WTC11 (cell line): ENCODE measurements around the gene NCKAP5.

Experiments used
- E2F4 ChIP-seq: sonication (generic); formaldehyde crosslinking; IDR thresholded peaks from 2 replicates; pipeline ENCODE4 v1.8.1; 2022; ENCODE audit warnings: low read depth, mild to moderate bottlenecking, moderate library complexity, missing genetic modification reagents, borderline replicate concordance
- MXD4 ChIP-seq: fragments of 250-450 bp; sonication (Bioruptor Pico); IDR thresholded peaks from 2 replicates; pipeline ENCODE4 v1.8.0; 2021; ENCODE audit warnings: mild to moderate bottlenecking, moderate library complexity, borderline replicate concordance
- ZBTB21 ChIP-seq: sonication (generic); formaldehyde crosslinking; IDR thresholded peaks from 2 replicates; pipeline ENCODE4 v1.8.1; 2023; ENCODE audit warnings: mild to moderate bottlenecking, missing genetic modification reagents, borderline replicate concordance
- TF ChIP-seq, protein P1 (sequence below): fragments of 200-600 bp; IDR thresholded peaks from 2 replicates; pipeline ENCODE4 v1.8.0; 2022; ENCODE audit warnings: antibody characterized with exemption

GRCh38 chr2:132910432-132910831, 657.8 kb downstream of the NCKAP5 start:
- TF ChIP-seq MXD4 (CRISPR knock-in tag) (no peak), ZBTB21 (CRISPR knock-in tag) (no peak), E2F4 (no peak)
- TF ChIP-seq, protein P1, sequence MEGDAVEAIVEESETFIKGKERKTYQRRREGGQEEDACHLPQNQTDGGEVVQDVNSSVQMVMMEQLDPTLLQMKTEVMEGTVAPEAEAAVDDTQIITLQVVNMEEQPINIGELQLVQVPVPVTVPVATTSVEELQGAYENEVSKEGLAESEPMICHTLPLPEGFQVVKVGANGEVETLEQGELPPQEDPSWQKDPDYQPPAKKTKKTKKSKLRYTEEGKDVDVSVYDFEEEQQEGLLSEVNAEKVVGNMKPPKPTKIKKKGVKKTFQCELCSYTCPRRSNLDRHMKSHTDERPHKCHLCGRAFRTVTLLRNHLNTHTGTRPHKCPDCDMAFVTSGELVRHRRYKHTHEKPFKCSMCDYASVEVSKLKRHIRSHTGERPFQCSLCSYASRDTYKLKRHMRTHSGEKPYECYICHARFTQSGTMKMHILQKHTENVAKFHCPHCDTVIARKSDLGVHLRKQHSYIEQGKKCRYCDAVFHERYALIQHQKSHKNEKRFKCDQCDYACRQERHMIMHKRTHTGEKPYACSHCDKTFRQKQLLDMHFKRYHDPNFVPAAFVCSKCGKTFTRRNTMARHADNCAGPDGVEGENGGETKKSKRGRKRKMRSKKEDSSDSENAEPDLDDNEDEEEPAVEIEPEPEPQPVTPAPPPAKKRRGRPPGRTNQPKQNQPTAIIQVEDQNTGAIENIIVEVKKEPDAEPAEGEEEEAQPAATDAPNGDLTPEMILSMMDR = no peak
